ENCODE measurements around the gene PCDHGA4. TPM values are rescaled to one million over a fixed set of nuclear protein-coding genes. Genes with fewer than 3 reads are reported as not detected.
"Not testable (repeated sequence)": the region's sequence is repeated elsewhere in the genome, so short reads cannot be mapped to it uniquely, and the experiment has no call there.

The PCDHGA4 gene
- total and polyA plus RNA-seq, 9 donors, result 1.2 to 8.2 (median 5.7) TPM

GRCh38 chr5:141383345-141383744 lies 28.5 kb downstream of the PCDHGA4 start:
- no peaks in the 10 kb centered on the region for H3K27me3 ChIP-seq
- intact Hi-C loops (cut with DNase I), result no loop called here
- H3K4me3 ChIP-seq, result no peak overlapping the region
- no peak overlapping the region for H3K27ac ChIP-seq
- 33 to 41% (median 35%) methylated on average over 21 of the region's 21 CpGs for WGBS, 3 donors
- DNase-seq, result no peak
- H3K36me3 ChIP-seq, result no peaks in the 10 kb centered on the region
- H3K9me3 ChIP-seq, result peaks cover 12 to 36% of the 10 kb centered on the region in 2 donors
- TF ChIP-seq EP300 (IDR thresholded peaks at IDR 0.05) (no peak), POLR2A (IDR thresholded peaks at IDR 0.05) (no peak)
- TF ChIP-seq, protein P1, sequence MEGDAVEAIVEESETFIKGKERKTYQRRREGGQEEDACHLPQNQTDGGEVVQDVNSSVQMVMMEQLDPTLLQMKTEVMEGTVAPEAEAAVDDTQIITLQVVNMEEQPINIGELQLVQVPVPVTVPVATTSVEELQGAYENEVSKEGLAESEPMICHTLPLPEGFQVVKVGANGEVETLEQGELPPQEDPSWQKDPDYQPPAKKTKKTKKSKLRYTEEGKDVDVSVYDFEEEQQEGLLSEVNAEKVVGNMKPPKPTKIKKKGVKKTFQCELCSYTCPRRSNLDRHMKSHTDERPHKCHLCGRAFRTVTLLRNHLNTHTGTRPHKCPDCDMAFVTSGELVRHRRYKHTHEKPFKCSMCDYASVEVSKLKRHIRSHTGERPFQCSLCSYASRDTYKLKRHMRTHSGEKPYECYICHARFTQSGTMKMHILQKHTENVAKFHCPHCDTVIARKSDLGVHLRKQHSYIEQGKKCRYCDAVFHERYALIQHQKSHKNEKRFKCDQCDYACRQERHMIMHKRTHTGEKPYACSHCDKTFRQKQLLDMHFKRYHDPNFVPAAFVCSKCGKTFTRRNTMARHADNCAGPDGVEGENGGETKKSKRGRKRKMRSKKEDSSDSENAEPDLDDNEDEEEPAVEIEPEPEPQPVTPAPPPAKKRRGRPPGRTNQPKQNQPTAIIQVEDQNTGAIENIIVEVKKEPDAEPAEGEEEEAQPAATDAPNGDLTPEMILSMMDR (IDR thresholded peaks at IDR 0.05), result no peak
- no peaks in the 10 kb centered on the region for H3K4me1 ChIP-seq (ENCODE audit: insufficient read depth)

- Histone ChIP-seq H3K4me3 (no peak overlapping the region), H3K4me1 (ENCODE audit: insufficient read depth) (no peaks in the 10 kb centered on the region), H3K36me3 (no peaks in the 10 kb centered on the region), H3K27ac (no peak overlapping the region), H3K9me3 (peaks cover 16 to 49% of the 10 kb centered on the region in 2 donors), H3K27me3 (no peaks in the 10 kb centered on the region)
- 38 to 57% (median 47%) methylated on average over 36 to 43 of the region's 43 CpGs for WGBS, 3 donors
- intact Hi-C loops (cut with DNase I), result no loop called here
- no peak for DNase-seq
- TF ChIP-seq EP300 (IDR thresholded peaks at IDR 0.05) (no peak), POLR2A (IDR thresholded peaks at IDR 0.05) (no peak)
- TF ChIP-seq, protein P1 (IDR thresholded peaks at IDR 0.05), result no peak
Measured at GRCh38 chr5:141384471-141385267, 29.8 kb downstream of the PCDHGA4 start.

DNA sequence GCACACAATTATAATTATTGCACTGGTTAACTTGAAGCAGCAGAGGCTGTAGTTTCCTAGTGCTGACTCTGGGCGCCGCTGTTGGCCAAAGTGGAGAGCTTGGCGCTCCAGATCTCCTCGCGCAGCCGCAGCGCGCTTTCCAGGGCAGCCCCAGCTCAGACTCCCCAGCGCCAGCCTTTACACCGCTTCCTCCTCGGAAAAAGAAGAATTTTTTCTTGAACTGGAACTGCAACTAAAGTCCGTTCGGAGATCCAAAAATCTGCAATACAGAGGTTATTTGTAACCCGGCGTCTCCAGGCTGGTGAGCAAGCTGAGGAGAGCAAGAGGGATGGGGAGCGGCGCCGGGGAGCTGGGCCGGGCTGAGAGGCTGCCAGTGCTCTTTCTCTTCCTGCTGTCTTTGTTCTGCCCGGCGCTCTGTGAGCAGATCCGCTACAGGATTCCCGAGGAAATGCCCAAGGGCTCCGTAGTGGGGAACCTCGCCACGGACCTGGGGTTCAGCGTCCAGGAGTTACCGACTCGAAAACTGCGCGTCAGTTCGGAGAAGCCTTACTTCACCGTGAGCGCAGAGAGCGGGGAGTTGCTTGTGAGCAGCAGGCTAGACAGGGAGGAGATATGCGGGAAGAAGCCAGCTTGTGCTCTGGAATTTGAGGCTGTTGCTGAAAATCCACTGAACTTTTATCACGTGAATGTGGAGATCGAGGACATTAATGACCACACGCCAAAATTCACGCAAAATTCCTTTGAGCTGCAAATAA lies 32.9 kb downstream of the PCDHGA4 start, which contains the start of gene PCDHGB4:
PCDHGB4 (plus strand) TSS at position 142 of the 755 bp plus-strand sequence; CDS start at position 329, 187 bp downstream.
- H3K36me3 ChIP-seq; H3K27me3 ChIP-seq; H3K4me1 ChIP-seq (ENCODE audit: insufficient read depth); DNase-seq; H3K27ac ChIP-seq; H3K4me3 ChIP-seq; intact Hi-C loops (cut with DNase I): not testable (repeated sequence)
- peaks cover 19 to 61% of the 10 kb centered on the region in 2 donors for H3K9me3 ChIP-seq
- 11 to 16% (median 11%) methylated on average over 22 to 24 of the region's 40 CpGs for WGBS, 3 donors

DNA sequence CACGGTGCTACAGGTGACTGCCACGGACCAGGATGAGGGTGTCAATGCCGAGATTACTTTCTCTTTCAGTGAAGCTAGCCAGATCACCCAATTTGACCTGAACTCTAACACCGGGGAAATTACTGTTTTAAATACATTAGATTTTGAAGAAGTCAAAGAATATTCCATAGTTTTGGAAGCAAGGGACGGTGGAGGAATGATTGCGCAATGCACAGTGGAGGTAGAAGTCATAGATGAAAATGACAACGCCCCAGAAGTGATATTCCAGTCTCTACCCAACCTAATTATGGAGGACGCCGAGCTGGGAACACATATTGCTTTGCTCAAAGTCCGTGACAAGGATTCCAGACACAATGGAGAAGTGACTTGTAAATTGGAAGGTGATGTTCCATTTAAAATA lies 33.8 kb downstream of the PCDHGA4 start:
- Histone ChIP-seq H3K27me3 (no peaks in the 10 kb centered on the region), H3K4me1 (ENCODE audit: insufficient read depth) (no peaks in the 10 kb centered on the region), H3K4me3 (no peak overlapping the region), H3K27ac (no peak overlapping the region), H3K9me3 (peaks cover 19 to 57% of the 10 kb centered on the region in 2 donors), H3K36me3 (no peaks in the 10 kb centered on the region)
- no peak for TF ChIP-seq POLR2A (IDR thresholded peaks at IDR 0.05)
- no peak for TF ChIP-seq EP300 (IDR thresholded peaks at IDR 0.05)
- TF ChIP-seq, protein P1 (IDR thresholded peaks at IDR 0.05), result no peak
- 45 to 55% (median 47%) methylated on average over 10 of the region's 10 CpGs for WGBS, 3 donors
- intact Hi-C loops (cut with DNase I), result loop anchor here in 1 of 4 donors (1.0 kb wide), 1 partner anchor 7 kb away; no protein-coding TSS in a partner anchor
- DNase-seq, result no peak

All from ovary (tissue), 9 donors.